Measurements from ENCODE around the gene MAF.

GRCh38 chr16:79632289-79632688 is 31.8 kb upstream of the MAF start:
- TF ChIP-seq EZH2phosphoT487 (IDR thresholded peaks at IDR 0.05; ENCODE audit: low read length) = no peak
- TF ChIP-seq, protein P1, sequence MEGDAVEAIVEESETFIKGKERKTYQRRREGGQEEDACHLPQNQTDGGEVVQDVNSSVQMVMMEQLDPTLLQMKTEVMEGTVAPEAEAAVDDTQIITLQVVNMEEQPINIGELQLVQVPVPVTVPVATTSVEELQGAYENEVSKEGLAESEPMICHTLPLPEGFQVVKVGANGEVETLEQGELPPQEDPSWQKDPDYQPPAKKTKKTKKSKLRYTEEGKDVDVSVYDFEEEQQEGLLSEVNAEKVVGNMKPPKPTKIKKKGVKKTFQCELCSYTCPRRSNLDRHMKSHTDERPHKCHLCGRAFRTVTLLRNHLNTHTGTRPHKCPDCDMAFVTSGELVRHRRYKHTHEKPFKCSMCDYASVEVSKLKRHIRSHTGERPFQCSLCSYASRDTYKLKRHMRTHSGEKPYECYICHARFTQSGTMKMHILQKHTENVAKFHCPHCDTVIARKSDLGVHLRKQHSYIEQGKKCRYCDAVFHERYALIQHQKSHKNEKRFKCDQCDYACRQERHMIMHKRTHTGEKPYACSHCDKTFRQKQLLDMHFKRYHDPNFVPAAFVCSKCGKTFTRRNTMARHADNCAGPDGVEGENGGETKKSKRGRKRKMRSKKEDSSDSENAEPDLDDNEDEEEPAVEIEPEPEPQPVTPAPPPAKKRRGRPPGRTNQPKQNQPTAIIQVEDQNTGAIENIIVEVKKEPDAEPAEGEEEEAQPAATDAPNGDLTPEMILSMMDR (IDR thresholded peaks at IDR 0.05; ENCODE audit: low read length) = no peak
- TF ChIP-seq EZH2 (optimal IDR thresholded peaks at IDR 0.05; ENCODE audit: low read depth, low read length) = no peak
